Sigmoid colon (tissue), 4 donors: ENCODE results near the gene LPP.

ENCODE experiments used
- EP300 ChIP-seq, 4 donors: sonication (generic); formaldehyde crosslinking; IDR thresholded peaks; one replicate each; pipeline ENCODE4 v1.6.1; 2017; ENCODE audit warnings: antibody characterized with exemption in 4 of 4
- POLR2AphosphoS5 ChIP-seq, 4 donors: sonication (generic); formaldehyde crosslinking; IDR thresholded peaks; one replicate each; pipeline ENCODE4 v1.6.1; 2017; ENCODE audit warnings: antibody characterized with exemption in 4 of 4
- TF ChIP-seq, protein P1 (sequence below), 4 experiments: fragments of 450-650 bp in 3 of 4; fragments of 200-600 bp in 1 of 4; IDR thresholded peaks; one replicate each; pipeline ENCODE4 v1.5.1; 2016 to 2019; ENCODE audit warnings: antibody characterized with exemption in 4 of 4, mild to moderate bottlenecking in 3 of 4, moderate library complexity in 2 of 4

DNA sequence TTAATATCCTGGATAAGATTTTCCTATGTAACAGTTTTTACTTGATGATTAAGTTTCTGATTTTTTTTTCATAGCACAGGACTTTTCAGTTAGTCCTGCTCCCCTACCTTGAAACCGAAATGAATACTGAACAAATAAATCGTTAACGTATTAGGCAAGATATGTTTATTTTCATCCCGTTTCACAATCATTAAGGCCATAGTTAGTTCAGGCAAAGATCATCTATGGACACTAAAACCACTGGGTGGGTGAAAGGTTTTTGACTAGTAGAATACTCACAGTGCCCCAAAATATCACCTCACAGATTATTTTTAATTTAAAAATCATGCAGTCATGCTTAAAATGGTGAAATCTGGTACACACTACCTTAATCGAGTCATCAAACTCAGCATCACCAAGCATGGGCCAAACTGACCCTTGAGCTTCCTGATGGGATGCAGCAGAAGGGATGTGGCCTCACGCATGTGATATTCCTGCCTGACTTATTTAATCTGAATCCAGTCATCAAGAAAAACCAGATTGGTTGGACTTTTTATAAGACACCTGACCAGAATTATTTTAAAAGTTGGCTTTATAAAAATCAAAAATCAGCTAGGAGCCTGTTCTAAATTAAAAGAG lies 365.0 kb downstream of the LPP start:
- TF ChIP-seq, protein P1, sequence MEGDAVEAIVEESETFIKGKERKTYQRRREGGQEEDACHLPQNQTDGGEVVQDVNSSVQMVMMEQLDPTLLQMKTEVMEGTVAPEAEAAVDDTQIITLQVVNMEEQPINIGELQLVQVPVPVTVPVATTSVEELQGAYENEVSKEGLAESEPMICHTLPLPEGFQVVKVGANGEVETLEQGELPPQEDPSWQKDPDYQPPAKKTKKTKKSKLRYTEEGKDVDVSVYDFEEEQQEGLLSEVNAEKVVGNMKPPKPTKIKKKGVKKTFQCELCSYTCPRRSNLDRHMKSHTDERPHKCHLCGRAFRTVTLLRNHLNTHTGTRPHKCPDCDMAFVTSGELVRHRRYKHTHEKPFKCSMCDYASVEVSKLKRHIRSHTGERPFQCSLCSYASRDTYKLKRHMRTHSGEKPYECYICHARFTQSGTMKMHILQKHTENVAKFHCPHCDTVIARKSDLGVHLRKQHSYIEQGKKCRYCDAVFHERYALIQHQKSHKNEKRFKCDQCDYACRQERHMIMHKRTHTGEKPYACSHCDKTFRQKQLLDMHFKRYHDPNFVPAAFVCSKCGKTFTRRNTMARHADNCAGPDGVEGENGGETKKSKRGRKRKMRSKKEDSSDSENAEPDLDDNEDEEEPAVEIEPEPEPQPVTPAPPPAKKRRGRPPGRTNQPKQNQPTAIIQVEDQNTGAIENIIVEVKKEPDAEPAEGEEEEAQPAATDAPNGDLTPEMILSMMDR (IDR thresholded peaks at IDR 0.05) = no peak
- TF ChIP-seq EP300 (IDR thresholded peaks at IDR 0.05) (no peak), POLR2AphosphoS5 (IDR thresholded peaks at IDR 0.05) (no peak)
